Ascending aorta (tissue), 2 donors: Measurements from ENCODE around the gene TMEM266. TPM values are rescaled to one million over a fixed set of nuclear protein-coding genes. Genes with fewer than 3 reads are reported as not detected.
A peak's percentile ranks its signal among the peaks of the same experiment; 100 is the strongest.

ENCODE experiments used
- DNase-seq, 2 donors: peaks; one replicate each; pipeline ENCODE4 v3.0.0-alpha.2; 2019; ENCODE audit warnings: low spot score in 2 of 2
- H3K27ac ChIP-seq, 2 donors: fragments of 200-600 bp; sonication (generic); one replicate each; pipeline ENCODE4 v1.5.1; 2016 to 2017; ENCODE audit warnings: mild to moderate bottlenecking in 1 of 2
- H3K27me3 ChIP-seq: fragments of 200-600 bp; sonication (generic); one replicate; pipeline ENCODE4 v1.5.1; 2017
- H3K36me3 ChIP-seq, 2 donors: fragments of 200-600 bp; sonication (generic); one replicate each; pipeline ENCODE4 v1.5.1; 2016
- H3K4me1 ChIP-seq, 2 donors: fragments of 200-600 bp; sonication (generic); one replicate each; pipeline ENCODE4 v1.5.1; 2016 to 2017; ENCODE audit warnings: mild to moderate bottlenecking in 1 of 2
- H3K4me3 ChIP-seq, 2 donors: fragments of 200-600 bp; sonication (generic); one replicate each; pipeline ENCODE4 v1.5.1; 2016 to 2017; ENCODE audit warnings: mild to moderate bottlenecking in 1 of 2
- H3K9me3 ChIP-seq, 2 donors: fragments of 200-600 bp; sonication (generic); one replicate each; pipeline ENCODE4 v1.5.1; 2016
- CTCF ChIP-seq, 3 experiments: fragments of 200-600 bp in 2 of 3; fragments of 450-650 bp in 1 of 3; sonication (generic) in 2 of 3; IDR thresholded peaks; one replicate each; pipeline ENCODE4 v1.5.1; 2016 to 2019; ENCODE audit warnings: antibody characterized with exemption in 3 of 3, mild to moderate bottlenecking in 1 of 3, moderate library complexity in 1 of 3
- intact Hi-C: fragments of 100-400 bp; cut with DNase I; formaldehyde crosslinking; loops from one replicate; pipeline ENCODE4 v1.15.1; 2023
- total RNA-seq: library from RNA; depleted of rRNA; stranded (reverse); fragments of >200 nt; gene quantifications from one replicate; pipeline ENCODE4 v1.1.0, GENCODE V29; 2016

Gene TMEM266
- total RNA-seq, 1 donor from 2014 or later = not detected

- no peak for DNase-seq
- Histone ChIP-seq H3K9me3 (no peaks in the 10 kb centered on the region), H3K27ac (no peak overlapping the region), H3K4me1 (no peaks in the 10 kb centered on the region), H3K36me3 (no peaks in the 10 kb centered on the region), H3K4me3 (no peak overlapping the region), H3K27me3 (no peaks in the 10 kb centered on the region)
- TF ChIP-seq CTCF (IDR thresholded peaks at IDR 0.05) = no peak
- intact Hi-C loops = no loop called here
Measured at GRCh38 chr15:76134537-76134936, 74.8 kb downstream of the TMEM266 start.

- Histone ChIP-seq H3K9me3 (no peaks in the 10 kb centered on the region), H3K27me3 (no peaks in the 10 kb centered on the region), H3K4me1 (peaks cover 0 to 5% of the 10 kb centered on the region in 2 donors), H3K4me3 (no peak overlapping the region), H3K27ac (no peak overlapping the region), H3K36me3 (no peaks in the 10 kb centered on the region)
- no peak for DNase-seq
- intact Hi-C loops = no loop called here
- no peak for TF ChIP-seq CTCF (IDR thresholded peaks at IDR 0.05)
Measured at GRCh38 chr15:76135516-76135915, 75.7 kb downstream of the TMEM266 start.

- intact Hi-C loops = no loop called here
- DNase-seq = no peak
Measured at GRCh38 chr15:76138436-76138835, 78.7 kb downstream of the TMEM266 start.

GRCh38 chr15:76139368-76140073 is 79.7 kb downstream of the TMEM266 start:
- Histone ChIP-seq H3K27ac (no peak overlapping the region), H3K36me3 (no peaks in the 10 kb centered on the region), H3K4me1 (peaks cover 0 to 5% of the 10 kb centered on the region in 2 donors), H3K9me3 (no peaks in the 10 kb centered on the region), H3K4me3 (peak overlapping the region in 1 of 2 donors; percentile 26), H3K27me3 (no peaks in the 10 kb centered on the region)
- DNase-seq = peak in 1 of 2 donors; percentile 86
- TF ChIP-seq CTCF (IDR thresholded peaks at IDR 0.05) = peak; percentile 75 to 88 (median 87)
- intact Hi-C loops = loop anchor here (2.0 to 10.0 kb wide), 2 partner anchors 81 to 325 kb away; partner anchors contain the start of gene TMEM266

More at GRCh38 chr15:76138436-76138835, 78.7 kb downstream of the TMEM266 start:
- TF ChIP-seq CTCF (IDR thresholded peaks at IDR 0.05) = no peak
- Histone ChIP-seq H3K27me3 (no peaks in the 10 kb centered on the region), H3K9me3 (no peaks in the 10 kb centered on the region), H3K27ac (no peak overlapping the region), H3K4me1 (peaks cover 0 to 5% of the 10 kb centered on the region in 2 donors), H3K36me3 (no peaks in the 10 kb centered on the region), H3K4me3 (no peak overlapping the region)

GRCh38 chr15:76140074-76140464 is 80.3 kb downstream of the TMEM266 start:
- H3K4me1 ChIP-seq = peaks cover 0 to 5% of the 10 kb centered on the region in 2 donors
- no peaks in the 10 kb centered on the region for H3K9me3 ChIP-seq
- no peak for TF ChIP-seq CTCF (IDR thresholded peaks at IDR 0.05)
- no peaks in the 10 kb centered on the region for H3K36me3 ChIP-seq
- DNase-seq = no peak
- H3K4me3 ChIP-seq = peak overlapping the region in 1 of 2 donors; percentile 26
- intact Hi-C loops = loop anchor here (2.0 to 10.0 kb wide), 2 partner anchors 81 to 325 kb away; partner anchors contain the start of gene TMEM266
- no peaks in the 10 kb centered on the region for H3K27me3 ChIP-seq
- H3K27ac ChIP-seq = no peak overlapping the region
